PC-9 (cell line): ENCODE measurements around the gene CCM2. TPM values are rescaled to one million over a fixed set of nuclear protein-coding genes. Genes with fewer than 3 reads are reported as not detected.

Source experiments
- BruUV-seq: library from RNA; stranded (reverse); fragments of 400-500 nt; replicated peaks from 2 replicates; lab custom pipeline; 2021; lab: Mats Ljungman, UMichigan
- CTCF ChIA-PET: fragments of 300-600 bp; sonication (Branson Sonifier 250); formaldehyde crosslinking; loops from one replicate; lab custom pipeline; 2022; ENCODE audit warnings: antibody characterized with exemption; lab: Charles Lee
- POLR2A ChIA-PET: fragments of 300-600 bp; sonication (Branson Sonifier 250); formaldehyde crosslinking; loops from one replicate; lab custom pipeline; 2022; ENCODE audit warnings: antibody characterized with exemption; ENCODE audit not compliant: unreplicated experiment; lab: Charles Lee
- DNase-seq, 2 experiments: peaks; one replicate each; pipeline versions ENCODE4 v3.0.0 to v3.0.0-alpha.2; 2015 to 2022; ENCODE audit warnings: mixed read lengths in 1 of 2
- H2AFZ ChIP-seq: fragments of 200-600 bp; sonication (generic); 2 replicates; pipeline ENCODE4 v1.8.1; 2017; ENCODE audit warnings: antibody characterized with exemption
- H3F3A ChIP-seq: fragments of 200-600 bp; sonication (generic); 2 replicates; pipeline ENCODE4 v1.8.1; 2017; ENCODE audit warnings: antibody characterized with exemption, mild to moderate bottlenecking, low read depth; ENCODE audit not compliant: insufficient read depth
- H3K27ac ChIP-seq: fragments of 200-600 bp; sonication (generic); 2 replicates; pipeline ENCODE4 v1.6.1; 2016; ENCODE audit warnings: mixed run types
- H3K27me3 ChIP-seq: fragments of 200-600 bp; sonication (generic); 2 replicates; pipeline ENCODE4 v1.6.1; 2016; ENCODE audit warnings: low read depth, mixed run types; ENCODE audit not compliant: insufficient read depth
- H3K36me3 ChIP-seq: fragments of 200-600 bp; sonication (generic); 2 replicates; pipeline ENCODE4 v1.6.1; 2016; ENCODE audit warnings: low read depth, mixed run types
- H3K4me1 ChIP-seq: fragments of 200-600 bp; sonication (generic); replicated peaks from 2 replicates; pipeline ENCODE4 v1.6.1; 2016; ENCODE audit warnings: mixed run types; ENCODE audit not compliant: insufficient read depth
- H3K4me2 ChIP-seq: fragments of 200-600 bp; sonication (generic); 2 replicates; pipeline ENCODE4 v1.6.1; 2017; ENCODE audit warnings: mixed run types
- H3K4me3 ChIP-seq: fragments of 200-600 bp; sonication (generic); 2 replicates; pipeline ENCODE4 v1.6.1; 2016; ENCODE audit warnings: mixed run types
- H3K79me2 ChIP-seq: fragments of 200-600 bp; sonication (generic); 2 replicates; pipeline ENCODE4 v1.6.1; 2017; ENCODE audit warnings: low read depth, mixed run types
- H3K9me2 ChIP-seq: fragments of 200-600 bp; sonication (generic); 2 replicates; pipeline ENCODE4 v1.8.1; 2017; ENCODE audit warnings: mild to moderate bottlenecking; ENCODE audit not compliant: insufficient read depth
- H3K9me3 ChIP-seq: fragments of 200-600 bp; sonication (generic); 2 replicates; pipeline ENCODE4 v1.8.1; 2016; ENCODE audit warnings: low read depth; ENCODE audit not compliant: insufficient read depth
- H4K20me1 ChIP-seq: fragments of 200-600 bp; sonication (generic); 2 replicates; pipeline ENCODE4 v1.8.1; 2017; ENCODE audit not compliant: insufficient read depth
- EZH2 ChIP-seq: fragments of 200-600 bp; sonication (generic); IDR thresholded peaks from 2 replicates; pipeline ENCODE4 v1.8.0; 2017; ENCODE audit warnings: antibody characterized with exemption, low read depth
- intact Hi-C: fragments of 100-400 bp; cut with micrococcal nuclease; formaldehyde crosslinking; loops from one replicate; pipeline ENCODE4 v1.10.0; 2022; ENCODE audit not compliant: unreplicated experiment
- total RNA-seq: library from RNA; stranded (reverse); gene quantifications from 2 replicates; pipeline ENCODE4 v1.2.3, GENCODE V29; 2021
- TF ChIP-seq, protein P1 (sequence below): fragments of 200-600 bp; sonication (generic); conservative IDR thresholded peaks from 2 replicates; pipeline ENCODE4 v1.6.1; 2017; ENCODE audit warnings: mixed run types, antibody characterized with exemption, mild to moderate bottlenecking, moderate library complexity

Gene CCM2
- total RNA-seq, 1 experiment from 2014 or later = 54.2 TPM

DNA sequence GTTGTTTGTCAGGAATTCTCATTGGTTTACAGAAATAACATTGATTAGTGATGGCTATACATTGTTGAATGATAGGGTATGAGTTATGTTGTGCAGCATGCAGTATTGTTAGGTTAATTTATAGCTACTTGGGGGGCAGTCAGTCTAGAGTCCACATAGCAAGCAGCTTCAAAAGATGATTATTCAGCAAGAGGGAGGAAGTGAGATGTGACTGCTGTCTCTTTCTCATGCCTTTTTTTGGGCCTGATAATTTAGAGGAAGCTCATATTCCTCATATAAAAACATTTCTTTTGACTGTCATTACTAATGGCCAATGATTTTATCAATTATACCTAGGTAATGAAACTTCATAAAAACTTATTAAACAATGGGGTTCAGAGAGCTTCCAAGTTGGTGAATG lies 114.9 kb downstream of the CCM2 start:
- ChIA-PET CTCF (no interaction called here), POLR2A (no interaction called here)
- Histone ChIP-seq H3K79me2 (peaks cover 23% of the 10 kb centered on the region), H3K36me3 (no peaks in the 10 kb centered on the region), H3K27me3 (peaks cover 19% of the 10 kb centered on the region), H2AFZ (no peak overlapping the region), H3K9me3 (no peaks in the 10 kb centered on the region), H3K4me1 (peaks cover 13% of the 10 kb centered on the region), H4K20me1 (peaks cover 4% of the 10 kb centered on the region; the same call in 1 of the 2 replicates), H3K9me2 (no peaks in the 10 kb centered on the region), H3K4me3 (no peak overlapping the region), H3K27ac (no peak overlapping the region), H3F3A (peaks cover 17% of the 10 kb centered on the region), H3K4me2 (no peak overlapping the region)
- no peak for DNase-seq
- BruUV-seq = no TSS peak
- no peak for TF ChIP-seq EZH2
- TF ChIP-seq, protein P1, sequence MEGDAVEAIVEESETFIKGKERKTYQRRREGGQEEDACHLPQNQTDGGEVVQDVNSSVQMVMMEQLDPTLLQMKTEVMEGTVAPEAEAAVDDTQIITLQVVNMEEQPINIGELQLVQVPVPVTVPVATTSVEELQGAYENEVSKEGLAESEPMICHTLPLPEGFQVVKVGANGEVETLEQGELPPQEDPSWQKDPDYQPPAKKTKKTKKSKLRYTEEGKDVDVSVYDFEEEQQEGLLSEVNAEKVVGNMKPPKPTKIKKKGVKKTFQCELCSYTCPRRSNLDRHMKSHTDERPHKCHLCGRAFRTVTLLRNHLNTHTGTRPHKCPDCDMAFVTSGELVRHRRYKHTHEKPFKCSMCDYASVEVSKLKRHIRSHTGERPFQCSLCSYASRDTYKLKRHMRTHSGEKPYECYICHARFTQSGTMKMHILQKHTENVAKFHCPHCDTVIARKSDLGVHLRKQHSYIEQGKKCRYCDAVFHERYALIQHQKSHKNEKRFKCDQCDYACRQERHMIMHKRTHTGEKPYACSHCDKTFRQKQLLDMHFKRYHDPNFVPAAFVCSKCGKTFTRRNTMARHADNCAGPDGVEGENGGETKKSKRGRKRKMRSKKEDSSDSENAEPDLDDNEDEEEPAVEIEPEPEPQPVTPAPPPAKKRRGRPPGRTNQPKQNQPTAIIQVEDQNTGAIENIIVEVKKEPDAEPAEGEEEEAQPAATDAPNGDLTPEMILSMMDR = no peak
- intact Hi-C loops = no loop called here

DNA sequence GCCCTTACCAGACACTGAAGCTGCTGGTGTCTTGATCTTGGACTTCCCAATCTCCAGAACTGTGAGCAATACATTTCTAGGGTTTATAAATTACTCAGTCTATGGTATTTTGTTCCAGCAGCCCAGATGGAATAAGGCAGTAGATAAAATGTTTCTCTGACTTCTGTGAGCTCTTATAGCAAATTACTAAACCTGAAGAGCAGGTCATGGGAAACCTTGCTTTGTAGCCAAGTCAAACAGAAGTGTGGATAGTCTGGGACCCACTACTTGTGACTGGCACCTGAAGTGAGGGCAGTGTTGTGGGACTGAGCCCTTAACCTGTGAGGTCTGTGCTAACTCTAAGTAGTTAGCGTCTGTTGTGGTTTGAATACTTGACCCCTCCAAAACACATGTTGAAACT lies 116.0 kb downstream of the CCM2 start:
- intact Hi-C loops = no loop called here
- H2AFZ ChIP-seq = no peak overlapping the region
- H3K36me3 ChIP-seq = no peaks in the 10 kb centered on the region
- no peaks in the 10 kb centered on the region for H4K20me1 ChIP-seq
- no peak for DNase-seq
- CTCF ChIA-PET = no interaction called here
- H3K79me2 ChIP-seq = peaks cover 12% of the 10 kb centered on the region
- POLR2A ChIA-PET = no interaction called here
- H3K4me1 ChIP-seq = peaks cover 6% of the 10 kb centered on the region; the same call in 1 of the 2 replicates
- H3K4me3 ChIP-seq = no peak overlapping the region
- H3K27ac ChIP-seq = no peak overlapping the region
- peaks cover 17% of the 10 kb centered on the region for H3F3A ChIP-seq
- no TSS peak for BruUV-seq
- peaks cover 19% of the 10 kb centered on the region for H3K27me3 ChIP-seq
- TF ChIP-seq, protein P1 = no peak
- no peak for TF ChIP-seq EZH2
- no peaks in the 10 kb centered on the region for H3K9me3 ChIP-seq
- H3K9me2 ChIP-seq = no peaks in the 10 kb centered on the region
- no peak overlapping the region for H3K4me2 ChIP-seq

DNA sequence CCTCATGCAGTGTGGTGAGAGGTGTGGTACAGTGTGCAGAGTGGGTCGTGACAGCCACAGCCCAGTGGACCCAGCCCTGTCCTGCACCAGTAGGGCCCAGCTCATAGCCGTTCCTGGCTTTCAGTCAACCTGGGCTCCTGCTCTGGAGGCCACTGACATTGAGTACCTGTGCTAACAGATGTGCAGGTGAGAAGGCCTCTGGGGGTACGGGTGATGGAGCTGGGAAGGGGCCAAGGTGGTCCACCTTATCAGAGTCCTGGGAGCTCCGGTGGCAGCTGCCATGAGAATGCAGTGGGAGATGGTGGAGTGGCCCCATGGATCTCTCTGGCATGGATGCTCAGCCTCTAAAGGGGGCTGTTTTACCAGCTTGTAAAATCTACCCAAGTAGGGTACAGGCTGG lies 117.6 kb downstream of the CCM2 start:
- Histone ChIP-seq H3K36me3 (no peaks in the 10 kb centered on the region), H3K27ac (no peak overlapping the region), H3K9me3 (no peaks in the 10 kb centered on the region), H3K4me1 (peaks cover under 1% of the 10 kb centered on the region; the same call in 1 of the 2 replicates), H3F3A (peaks cover 8% of the 10 kb centered on the region; the same call in 1 of the 2 replicates), H4K20me1 (no peaks in the 10 kb centered on the region), H3K4me2 (no peak overlapping the region), H3K27me3 (peaks cover 19% of the 10 kb centered on the region), H2AFZ (no peak overlapping the region), H3K4me3 (no peak overlapping the region), H3K79me2 (peaks cover 2% of the 10 kb centered on the region; the same call in 1 of the 2 replicates), H3K9me2 (no peaks in the 10 kb centered on the region)
- ChIA-PET POLR2A (interaction anchor here (0.6 kb wide), 1 partner anchor 123 kb away, joined by 9 read pairs; no protein-coding TSS in a partner anchor), CTCF (interaction anchor here (0.6 kb wide), 1 partner anchor 30 kb away, joined by 10 read pairs; no protein-coding TSS in a partner anchor)
- TF ChIP-seq EZH2 = no peak
- TF ChIP-seq, protein P1 = no peak
- no peak for DNase-seq
- intact Hi-C loops = no loop called here
- no TSS peak for BruUV-seq
